Hematopoietic multipotent progenitor cell treated with erythropoietin and hydrocortisone succinate and interleukin-3 and kit ligand, for 6 days (in vitro differentiated cells): ENCODE measurements around the gene TRAPPC4.
"Not testable (repeated sequence)": the region's sequence is repeated elsewhere in the genome, so short reads cannot be mapped to it uniquely, and the experiment has no call there.

Experiments used
- DNase-seq: peaks from one replicate; pipeline ENCODE4 v3.0.0-alpha.2; 2015

TRAPPC4 gene, protein sequence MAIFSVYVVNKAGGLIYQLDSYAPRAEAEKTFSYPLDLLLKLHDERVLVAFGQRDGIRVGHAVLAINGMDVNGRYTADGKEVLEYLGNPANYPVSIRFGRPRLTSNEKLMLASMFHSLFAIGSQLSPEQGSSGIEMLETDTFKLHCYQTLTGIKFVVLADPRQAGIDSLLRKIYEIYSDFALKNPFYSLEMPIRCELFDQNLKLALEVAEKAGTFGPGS

DNA sequence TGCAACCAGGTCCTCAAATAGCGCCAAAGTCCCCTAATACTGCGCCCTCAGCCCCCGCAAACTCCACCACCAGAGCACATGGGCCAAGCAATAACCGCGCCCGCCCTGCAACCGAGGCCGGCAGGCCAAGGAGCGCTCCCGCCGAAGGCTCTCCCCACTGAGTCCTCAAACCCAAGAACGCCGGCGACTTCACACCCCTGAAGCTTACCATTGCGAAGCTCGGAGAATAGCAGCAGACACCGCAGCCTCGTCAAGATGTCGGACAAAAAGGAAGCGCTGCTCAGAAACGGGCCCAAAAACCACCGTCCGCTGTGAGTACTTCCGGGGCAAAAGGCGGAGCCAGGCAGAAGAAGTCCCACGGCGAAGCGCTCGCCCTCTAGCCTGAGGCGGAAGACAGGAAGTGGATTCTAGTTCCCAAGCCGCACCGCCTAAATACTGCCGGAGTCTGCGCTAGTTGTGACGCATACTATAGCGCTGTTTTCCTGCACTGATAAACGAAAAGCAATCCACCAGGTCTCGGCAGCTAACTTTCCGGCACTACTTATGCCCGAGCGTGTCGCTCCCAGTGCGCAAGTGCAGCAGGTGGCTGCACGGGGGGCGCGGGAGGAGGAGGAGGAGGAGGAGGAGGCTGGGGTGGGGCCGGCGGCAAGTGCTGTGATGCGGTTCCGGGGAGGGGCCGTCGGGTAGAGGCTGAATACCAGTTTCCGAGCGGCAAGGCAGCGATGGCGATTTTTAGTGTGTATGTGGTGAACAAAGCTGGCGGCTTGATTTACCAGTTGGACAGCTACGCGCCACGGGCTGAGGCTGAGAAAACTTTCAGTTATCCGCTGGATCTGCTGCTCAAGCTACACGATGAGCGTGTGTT lies at the start of gene TRAPPC4, which contains the start of gene RPS25:
Gene TRAPPC4 (plus strand): TSS at position 693 of the 865 bp plus-strand sequence. CDS start 30 bp downstream, at position 723.
Gene RPS25 (minus strand): TSS at position 270 of the 865 bp plus-strand sequence. CDS start 59 bp downstream, at position 211.
- DNase-seq, result peak; percentile 99

DNA sequence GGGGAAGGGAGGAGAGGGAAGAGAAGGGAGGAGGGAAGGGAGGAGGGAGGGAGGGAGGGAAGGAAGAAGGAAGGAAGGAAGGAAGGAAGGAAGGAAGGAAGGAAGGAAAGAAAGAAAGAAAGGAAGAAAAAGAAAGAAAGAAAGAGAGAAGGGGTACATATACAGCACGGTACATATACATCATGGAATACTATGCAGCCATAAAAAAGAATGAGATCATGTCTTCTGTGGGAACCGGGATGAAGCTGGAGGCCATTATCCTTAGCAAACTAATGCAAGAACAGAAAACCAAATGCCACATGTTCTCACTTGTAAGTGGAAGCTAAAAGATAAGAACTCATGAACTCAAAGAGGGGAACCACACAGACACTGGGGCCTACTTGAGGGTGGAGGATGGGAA lies 49.1 kb upstream of the TRAPPC4 start:
- DNase-seq, result not testable (repeated sequence)

DNA sequence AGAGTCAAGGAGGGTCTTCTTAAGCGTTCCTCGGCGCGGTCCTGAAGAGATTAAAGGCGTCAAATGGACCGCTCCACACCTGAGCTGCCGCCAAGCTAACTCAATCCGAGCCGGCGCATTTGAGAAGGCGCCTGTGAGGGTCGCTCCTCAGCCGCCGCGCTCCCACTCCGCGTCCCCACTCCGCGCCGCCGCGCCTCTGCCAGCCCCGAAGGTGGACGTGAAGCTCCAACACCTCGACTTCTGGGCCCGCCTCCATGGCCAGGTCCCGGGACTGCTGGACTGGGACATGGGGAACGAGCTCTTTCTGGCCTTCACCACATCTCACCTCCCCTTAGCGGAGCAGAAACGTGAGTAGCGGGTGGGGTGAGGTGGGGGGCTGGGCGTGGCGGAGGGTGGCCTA lies 46.9 kb upstream of the TRAPPC4 start, which contains the start of gene FOXR1:
Gene FOXR1 (plus strand): TSS at position 116 of the 400 bp plus-strand sequence. CDS start 171 bp downstream, at position 287.
- DNase-seq, result no peak

DNA sequence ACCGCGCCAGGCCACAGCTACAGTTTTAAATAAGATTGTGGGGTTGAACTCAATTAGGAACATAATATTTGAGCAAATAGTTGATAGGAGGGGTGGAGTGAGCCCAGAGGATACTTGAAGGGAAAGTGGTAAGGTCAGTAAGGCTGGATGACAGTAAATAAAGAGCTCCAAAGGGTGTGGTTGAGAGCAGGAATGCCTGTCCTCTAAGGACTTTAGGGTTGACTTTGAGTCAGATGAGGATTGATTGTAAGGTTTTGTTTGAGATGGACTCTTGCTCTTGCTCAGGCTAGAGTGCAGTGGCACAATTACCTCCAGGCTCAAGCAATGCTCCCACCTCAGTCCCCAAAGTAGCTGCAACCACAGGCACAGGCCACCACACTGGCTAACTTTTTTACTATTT lies 44.6 kb upstream of the TRAPPC4 start:
- no peak for DNase-seq

DNA sequence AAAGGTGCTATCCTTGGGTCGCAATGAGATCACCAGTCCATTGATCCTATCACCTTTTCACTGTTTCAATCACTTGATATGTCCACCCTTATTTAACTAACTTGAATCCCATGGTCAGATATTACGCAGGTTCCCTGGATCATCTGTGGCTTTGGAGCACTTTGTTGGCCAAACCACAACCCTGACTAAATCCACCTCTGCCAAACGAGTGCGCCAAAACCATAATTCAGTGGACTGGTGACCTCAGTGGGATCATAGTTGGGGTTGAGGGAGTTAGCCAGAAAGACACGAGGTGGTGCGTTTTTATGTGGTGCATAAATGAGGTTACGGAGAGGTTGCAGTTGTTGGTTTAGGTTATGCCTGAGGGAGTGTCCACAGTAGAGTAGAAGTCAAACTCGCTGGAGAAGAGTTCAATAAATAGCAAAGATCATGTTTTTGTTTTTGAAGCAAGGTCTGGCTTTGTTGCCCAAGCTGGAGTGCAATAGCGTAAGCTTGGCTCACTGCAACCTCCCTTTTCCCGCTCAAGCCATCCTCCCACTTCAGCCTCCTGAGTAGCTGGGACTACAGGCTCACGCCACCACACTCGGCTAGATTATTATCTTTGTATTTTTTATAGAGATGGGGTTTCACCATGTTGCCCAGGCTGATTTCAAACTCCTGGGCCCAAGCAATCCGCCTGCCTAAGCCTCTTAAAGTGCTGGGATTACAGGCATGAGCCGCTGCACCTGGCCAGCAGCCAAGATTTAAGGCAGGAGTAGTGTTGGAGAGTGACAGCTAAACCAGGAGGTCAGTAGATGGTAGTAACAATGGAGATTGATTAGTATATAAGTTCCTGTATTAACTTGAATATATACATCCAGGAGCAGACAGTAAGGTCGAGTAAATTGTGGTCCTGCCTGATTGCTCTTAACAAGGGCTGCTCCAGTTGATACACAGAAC lies 42.5 kb upstream of the TRAPPC4 start:
- DNase-seq, result no peak

DNA sequence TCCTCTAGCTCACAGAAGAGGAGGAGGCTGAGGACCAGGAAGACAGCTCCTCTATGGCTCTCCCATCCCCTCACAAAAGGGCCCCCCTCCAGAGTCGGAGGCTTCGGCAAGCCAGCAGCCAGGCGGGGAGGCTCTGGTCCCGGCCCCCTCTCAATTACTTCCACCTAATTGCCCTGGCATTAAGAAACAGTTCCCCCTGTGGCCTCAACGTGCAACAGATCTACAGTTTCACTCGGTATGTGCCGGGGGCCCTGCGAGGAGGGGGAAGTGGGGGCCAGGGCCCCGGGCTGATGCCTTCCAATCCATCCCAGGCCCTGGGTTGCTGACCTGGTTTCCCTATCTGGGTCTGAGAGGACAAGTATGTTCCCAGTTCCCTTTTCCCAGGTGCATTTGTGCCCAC lies 39.1 kb upstream of the TRAPPC4 start:
- DNase-seq, result peak; percentile 20

DNA sequence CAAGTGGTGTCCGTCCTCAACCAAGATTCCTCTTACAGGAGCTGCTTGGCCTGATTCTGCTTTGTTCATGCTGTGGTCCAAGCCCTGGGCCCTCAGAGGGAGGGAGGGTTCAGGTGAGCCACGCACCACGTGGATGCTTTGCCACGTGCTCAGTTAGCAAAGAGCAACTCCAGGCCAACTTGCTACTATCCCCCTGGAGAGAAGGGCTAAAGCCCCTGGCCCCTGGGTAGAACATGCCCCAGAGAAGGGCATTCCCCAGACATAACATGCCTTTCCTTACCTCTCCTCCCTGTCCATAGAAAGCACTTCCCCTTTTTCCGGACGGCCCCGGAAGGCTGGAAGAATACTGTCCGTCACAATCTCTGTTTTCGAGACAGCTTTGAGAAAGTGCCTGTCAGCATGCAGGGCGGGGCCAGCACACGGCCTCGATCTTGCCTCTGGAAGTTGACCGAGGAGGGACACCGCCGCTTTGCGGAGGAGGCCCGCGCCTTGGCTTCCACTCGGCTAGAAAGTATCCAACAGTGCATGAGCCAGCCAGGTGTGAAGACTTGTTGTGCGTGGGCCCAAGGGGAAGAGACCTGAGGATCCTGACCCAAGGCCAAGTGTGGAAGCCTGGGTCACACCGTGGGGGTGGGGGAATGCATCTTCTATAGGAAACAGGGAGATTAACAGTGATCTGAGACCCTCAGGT lies 38.2 kb upstream of the TRAPPC4 start:
- peak; percentile 29 for DNase-seq

DNA sequence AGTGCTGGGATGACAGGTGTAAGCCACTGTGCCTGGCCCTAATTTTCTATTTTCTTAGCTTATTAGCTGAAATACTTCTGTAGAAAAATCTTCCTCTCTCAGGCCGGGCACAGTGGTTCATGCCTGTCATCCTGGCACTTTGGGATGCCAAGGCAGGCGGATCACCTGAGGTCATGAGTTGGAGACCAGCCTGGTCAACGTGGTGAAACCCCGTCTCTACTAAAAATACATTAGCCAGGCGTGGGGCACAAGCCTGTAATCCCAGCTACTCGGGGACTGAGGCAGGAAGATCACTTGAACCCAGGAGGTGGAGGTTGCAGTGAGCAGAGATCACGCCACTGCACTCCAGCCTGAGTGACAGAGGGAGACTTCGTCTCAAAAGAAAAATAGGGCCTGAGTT lies 34.2 kb upstream of the TRAPPC4 start:
- DNase-seq, result not testable (repeated sequence)

DNA sequence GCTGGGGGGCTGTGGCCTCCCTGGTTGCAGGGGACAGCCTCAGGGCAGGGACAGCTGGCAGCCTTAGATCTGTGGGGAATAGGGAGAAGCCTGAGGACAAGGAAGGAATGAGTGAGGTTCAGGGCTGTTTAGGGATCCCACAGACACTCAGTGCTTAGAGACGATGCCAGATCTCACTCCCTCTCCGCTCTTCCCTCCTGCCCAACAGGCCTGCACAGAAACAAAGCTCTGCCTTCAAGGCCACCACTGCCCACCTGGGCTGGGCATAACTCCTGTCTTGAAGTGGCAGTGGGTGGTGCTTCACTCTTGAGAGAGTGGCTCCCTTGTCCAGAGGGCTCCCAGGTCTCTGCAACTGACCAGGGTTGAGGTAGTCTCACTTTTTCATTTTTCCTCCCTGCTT lies 33.7 kb upstream of the TRAPPC4 start:
- no peak for DNase-seq

DNA sequence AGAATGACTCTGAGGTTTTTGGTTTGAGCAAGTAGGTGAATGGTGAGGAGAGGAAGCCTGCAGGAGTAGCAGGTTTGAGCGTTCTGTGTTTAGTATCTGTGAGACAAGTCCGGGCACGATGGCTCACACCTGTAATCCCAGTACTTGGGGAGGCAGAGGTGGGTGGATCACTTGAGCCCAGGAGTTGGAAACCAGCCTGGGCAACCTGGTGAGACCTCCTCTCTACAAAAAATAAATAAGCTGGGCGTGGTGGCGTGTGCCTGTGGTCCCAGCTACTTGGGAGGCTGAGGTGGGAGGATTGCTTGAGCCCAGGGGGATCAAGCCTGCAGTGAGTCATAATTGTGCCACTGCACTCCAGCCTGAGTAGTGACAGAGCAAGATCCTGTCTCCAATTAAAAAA lies 30.3 kb upstream of the TRAPPC4 start:
- DNase-seq, result no peak

DNA sequence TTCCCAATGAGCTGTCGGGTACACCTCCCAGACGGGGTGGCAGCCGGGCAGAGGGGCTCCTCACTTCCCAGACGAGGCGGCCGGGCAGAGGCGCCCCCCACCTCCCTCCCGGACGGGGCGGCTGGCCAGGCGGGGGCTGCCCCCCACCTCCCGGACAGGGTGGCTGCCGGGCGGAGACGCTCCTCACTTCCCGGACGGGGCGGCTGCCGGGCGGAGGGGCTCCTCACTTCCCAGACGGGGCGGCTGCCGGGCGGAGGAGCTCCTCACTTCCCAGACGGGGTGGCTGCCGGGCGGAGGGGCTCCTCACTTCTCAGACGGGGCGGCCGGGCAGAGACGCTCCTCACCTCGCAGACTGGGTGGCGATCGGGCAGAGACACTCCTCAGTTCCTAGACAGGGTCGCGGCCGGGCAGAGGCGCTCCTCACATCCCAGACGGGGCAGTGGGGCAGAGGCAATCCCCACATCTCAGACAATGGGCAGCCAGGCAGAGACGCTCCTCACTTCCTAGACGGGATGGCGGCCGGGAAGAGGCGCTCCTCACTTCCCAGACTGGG lies 27.0 kb upstream of the TRAPPC4 start:
- not testable (repeated sequence) for DNase-seq

DNA sequence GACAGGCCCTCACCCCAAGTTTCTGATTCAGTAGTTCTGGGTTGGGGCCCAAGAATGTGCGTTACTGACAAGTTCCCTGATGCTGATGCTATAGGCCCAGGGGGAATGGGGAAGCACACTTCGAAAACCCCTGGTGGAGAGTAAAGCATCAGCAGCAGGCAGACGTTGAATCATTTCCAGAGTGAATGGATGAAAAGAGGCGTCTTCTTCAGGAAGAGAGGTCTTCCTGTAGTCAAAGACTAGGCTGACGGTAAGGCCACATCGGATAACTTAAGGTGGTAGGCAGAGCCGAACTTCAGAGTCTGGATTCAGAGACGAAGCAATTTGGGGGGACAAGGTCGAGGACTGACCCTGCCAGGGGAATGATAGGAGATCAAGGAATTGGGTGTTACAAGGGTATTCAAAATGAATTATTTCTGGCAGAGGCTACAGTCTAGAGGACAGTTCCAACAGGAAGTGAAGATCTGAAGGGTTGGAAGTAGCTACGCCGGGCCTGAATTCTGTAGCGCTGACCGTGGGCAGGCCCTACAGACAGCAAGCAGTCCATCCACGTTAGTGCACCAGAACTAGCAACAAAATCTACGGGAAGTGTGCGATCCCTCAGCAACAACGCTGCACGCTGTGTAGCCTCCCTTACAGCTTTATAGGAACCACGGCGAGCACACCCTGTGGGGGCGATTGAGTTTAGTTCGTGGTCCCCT lies 21.5 kb upstream of the TRAPPC4 start:
- DNase-seq, result peak; percentile 81

DNA sequence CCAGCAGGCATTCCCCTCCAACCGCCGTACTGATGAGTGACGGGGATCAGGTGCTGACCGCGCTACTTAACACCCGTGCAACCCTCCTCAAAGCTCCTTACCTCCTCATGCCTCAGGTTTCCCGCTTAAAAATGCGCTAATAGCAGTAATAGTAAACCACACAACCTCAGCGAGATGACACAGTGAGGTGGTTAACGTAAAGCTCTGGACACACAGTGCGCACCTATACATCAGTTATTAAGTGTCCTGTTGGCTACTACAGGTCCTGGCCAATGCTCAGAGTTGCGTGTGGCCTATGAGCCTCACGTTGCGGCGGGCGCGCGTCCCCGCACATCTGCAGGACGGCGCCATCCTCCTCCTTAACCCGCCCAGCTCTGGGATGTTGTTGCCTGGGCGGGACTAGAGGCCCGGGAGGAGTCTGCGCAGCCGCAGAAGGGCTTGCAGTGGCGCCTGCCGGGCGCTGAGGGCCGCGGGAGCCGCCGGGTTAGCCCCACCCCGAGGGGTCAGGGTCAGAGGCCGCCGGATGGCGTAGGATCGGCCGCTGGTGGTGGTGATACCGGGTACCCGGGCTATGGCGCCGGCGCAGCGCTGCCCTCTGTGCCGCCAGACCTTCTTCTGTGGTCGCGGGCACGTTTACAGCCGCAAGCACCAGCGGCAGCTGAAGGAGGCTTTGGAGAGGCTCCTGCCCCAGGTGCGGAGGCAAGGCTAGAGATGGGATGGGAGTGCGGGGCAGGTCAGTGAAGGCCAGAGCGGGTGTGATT lies 20.8 kb upstream of the TRAPPC4 start, which contains the start of gene CENATAC:
Gene CENATAC (plus strand): TSS at position 512 of the 761 bp plus-strand sequence. CDS start 60 bp downstream, at position 572.
- DNase-seq, result peak; percentile 97

DNA sequence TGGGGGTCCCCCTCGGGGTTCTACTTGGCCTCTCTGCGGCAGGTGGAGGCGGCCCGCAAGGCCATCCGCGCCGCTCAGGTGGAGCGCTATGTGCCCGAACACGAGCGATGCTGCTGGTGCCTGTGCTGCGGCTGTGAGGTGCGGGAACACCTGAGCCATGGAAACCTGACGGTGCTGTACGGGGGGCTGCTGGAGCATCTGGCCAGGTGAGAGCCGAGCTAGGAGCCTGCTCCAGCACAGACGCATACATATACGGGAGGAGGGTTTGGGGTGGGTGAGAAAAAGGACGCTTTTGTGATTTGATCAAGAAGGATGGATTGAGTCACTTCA lies 20.2 kb upstream of the TRAPPC4 start:
- no peak for DNase-seq

DNA sequence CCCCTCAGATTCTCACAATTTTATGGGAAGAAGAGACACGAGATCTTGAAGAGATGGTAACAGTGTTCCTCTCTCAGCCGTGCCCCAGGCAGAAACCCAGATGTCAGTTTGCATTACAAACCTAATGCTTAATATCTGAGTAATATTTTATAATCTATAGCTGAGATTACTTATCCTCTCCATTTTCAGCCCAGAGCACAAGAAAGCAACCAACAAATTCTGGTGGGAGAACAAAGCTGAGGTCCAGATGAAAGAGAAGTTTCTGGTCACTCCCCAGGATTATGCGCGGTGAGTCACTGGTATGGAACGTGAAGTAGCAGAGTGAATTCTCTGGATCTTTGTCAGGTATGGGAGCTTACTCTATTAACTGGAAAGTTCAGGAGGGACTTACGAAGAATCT lies 19.7 kb upstream of the TRAPPC4 start:
- DNase-seq, result no peak

DNA sequence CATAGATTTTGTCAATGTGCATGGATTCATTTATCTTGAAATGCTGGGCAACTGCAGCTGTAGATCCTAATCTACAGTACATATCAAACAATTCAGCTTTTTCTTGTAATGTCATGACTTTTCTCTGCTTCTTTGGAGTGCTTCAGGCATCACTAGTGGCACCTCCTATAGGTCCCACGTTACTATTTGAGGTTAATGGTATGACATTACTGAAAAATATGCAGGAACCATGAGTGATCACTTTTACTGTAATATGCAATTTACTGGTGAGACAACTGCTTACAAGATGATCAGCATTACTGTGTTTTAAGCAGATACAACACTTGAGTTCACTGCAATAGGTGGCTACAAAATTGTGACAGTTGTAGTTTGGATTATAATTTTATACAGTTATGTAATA lies 17.7 kb upstream of the TRAPPC4 start:
- DNase-seq, result no peak

DNA sequence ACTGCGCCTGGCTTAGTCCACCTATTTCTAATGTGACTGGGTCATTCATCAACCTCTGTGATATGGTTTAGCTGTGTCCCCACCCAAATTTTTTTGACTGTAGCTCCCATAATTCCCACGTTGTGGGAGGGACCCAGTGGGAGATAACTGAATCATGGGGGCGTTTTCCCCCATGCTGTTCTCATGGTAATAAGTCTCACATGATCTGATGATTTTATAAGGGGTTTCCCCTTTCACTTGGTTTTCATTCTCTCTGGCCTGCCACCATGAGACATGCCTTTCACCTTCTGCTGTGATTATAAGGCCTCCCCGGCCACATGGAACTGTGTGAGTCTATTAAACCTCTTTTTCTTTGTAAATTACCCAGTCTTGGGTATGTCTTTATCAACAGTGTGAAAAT lies 11.9 kb upstream of the TRAPPC4 start:
- no peak for DNase-seq

DNA sequence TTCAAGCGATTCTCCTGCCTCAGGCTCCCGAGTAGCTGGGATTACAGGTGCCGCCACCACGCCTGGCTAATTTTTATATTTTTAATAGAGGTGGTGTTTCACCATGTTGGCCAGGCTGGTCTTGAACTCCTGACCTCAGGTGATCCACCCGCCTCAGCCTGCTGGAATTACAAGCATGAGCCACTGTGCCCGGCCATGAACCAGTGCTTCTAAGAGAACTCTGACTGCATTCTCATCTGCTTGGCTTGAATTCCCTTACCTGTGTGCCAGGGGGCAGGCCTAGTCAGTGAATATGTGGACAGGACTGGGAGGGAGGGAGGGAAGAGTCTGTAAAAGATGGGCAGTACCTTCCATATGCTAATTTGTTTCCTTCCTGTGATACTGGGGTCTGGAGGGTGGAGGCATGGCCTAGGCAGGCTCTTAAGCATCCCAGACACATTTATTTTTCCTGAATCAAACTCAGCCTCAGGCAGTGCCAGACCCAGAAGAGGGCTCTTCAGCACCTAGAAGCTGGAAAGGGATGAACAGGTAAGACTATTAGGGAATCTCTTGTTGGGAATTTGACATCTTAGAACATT lies 7.0 kb upstream of the TRAPPC4 start:
- no peak for DNase-seq

DNA sequence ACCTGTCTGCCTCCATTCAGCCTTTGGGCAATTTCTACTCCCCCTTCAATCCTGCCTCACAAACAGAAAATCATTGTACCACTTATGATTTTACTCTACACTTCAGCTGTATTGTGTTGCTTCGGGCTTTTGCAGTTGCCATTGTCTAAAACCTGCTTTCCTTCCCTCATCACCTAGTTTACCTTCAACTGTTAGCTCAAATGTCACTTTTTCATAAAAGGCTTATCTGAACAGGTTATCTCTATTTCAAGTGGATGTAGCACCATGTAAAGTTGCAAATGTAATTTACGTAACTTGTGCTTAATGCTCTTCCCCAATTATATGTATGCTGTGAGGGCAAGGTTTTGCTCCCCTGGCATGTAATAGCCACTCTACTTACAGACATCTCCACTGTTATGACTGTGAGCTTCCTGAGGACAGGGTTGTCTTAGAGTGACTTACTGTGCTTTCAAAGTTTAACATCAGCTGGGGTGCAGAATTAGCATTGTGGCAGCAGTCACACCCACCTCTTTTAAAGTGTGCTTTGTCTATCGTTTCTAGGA lies 5.9 kb upstream of the TRAPPC4 start:
- no peak for DNase-seq
